Measurements from ENCODE around the gene RBM12.

DNA sequence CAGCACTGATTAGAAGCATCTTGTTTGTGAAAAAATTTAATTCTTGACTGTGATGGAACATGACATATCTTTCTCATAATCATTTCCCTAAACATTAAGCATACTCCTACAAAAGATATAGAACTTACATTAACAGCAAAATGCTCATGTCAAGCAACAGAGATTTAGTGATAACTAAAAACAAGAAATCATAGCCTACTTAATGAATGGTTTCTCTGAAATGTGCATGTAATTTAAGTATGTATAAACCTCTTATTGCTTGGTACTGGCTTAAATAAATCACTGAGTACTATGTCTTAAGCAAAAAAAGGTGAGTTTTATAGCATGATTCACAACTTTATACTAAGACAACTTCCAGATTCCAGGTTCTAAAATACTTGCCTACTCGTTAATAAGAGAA is 43.8 kb upstream of the RBM12 start:
- TF ChIP-seq, protein P1, sequence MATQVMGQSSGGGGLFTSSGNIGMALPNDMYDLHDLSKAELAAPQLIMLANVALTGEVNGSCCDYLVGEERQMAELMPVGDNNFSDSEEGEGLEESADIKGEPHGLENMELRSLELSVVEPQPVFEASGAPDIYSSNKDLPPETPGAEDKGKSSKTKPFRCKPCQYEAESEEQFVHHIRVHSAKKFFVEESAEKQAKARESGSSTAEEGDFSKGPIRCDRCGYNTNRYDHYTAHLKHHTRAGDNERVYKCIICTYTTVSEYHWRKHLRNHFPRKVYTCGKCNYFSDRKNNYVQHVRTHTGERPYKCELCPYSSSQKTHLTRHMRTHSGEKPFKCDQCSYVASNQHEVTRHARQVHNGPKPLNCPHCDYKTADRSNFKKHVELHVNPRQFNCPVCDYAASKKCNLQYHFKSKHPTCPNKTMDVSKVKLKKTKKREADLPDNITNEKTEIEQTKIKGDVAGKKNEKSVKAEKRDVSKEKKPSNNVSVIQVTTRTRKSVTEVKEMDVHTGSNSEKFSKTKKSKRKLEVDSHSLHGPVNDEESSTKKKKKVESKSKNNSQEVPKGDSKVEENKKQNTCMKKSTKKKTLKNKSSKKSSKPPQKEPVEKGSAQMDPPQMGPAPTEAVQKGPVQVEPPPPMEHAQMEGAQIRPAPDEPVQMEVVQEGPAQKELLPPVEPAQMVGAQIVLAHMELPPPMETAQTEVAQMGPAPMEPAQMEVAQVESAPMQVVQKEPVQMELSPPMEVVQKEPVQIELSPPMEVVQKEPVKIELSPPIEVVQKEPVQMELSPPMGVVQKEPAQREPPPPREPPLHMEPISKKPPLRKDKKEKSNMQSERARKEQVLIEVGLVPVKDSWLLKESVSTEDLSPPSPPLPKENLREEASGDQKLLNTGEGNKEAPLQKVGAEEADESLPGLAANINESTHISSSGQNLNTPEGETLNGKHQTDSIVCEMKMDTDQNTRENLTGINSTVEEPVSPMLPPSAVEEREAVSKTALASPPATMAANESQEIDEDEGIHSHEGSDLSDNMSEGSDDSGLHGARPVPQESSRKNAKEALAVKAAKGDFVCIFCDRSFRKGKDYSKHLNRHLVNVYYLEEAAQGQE (tag by site-specific recombination; IDR thresholded peaks at IDR 0.05): no peak
- TF ChIP-seq ZNF169 (tag by site-specific recombination; IDR thresholded peaks at IDR 0.05) (no peak), TRIM28 (IDR thresholded peaks at IDR 0.05; ENCODE audit: borderline replicate concordance, low read length) (no peak), ZNF747 (tag by site-specific recombination; IDR thresholded peaks at IDR 0.05) (no peak), TCF7L2 (IDR thresholded peaks at IDR 0.05; ENCODE audit: borderline replicate concordance, low read depth, low read length) (no peak), HOXA7 (CRISPR knock-in tag; IDR thresholded peaks at IDR 0.05; ENCODE audit: borderline replicate concordance) (no peak), BCL11A (tag by site-specific recombination; IDR thresholded peaks at IDR 0.05; ENCODE audit: low read depth) (no peak), ZNF133 (tag by site-specific recombination; IDR thresholded peaks at IDR 0.05) (no peak), MEIS1 (CRISPR knock-in tag; IDR thresholded peaks at IDR 0.05; ENCODE audit: borderline replicate concordance) (no peak), ZFP37 (tag by site-specific recombination; IDR thresholded peaks at IDR 0.05) (no peak)
- TF ChIP-seq, protein P2, sequence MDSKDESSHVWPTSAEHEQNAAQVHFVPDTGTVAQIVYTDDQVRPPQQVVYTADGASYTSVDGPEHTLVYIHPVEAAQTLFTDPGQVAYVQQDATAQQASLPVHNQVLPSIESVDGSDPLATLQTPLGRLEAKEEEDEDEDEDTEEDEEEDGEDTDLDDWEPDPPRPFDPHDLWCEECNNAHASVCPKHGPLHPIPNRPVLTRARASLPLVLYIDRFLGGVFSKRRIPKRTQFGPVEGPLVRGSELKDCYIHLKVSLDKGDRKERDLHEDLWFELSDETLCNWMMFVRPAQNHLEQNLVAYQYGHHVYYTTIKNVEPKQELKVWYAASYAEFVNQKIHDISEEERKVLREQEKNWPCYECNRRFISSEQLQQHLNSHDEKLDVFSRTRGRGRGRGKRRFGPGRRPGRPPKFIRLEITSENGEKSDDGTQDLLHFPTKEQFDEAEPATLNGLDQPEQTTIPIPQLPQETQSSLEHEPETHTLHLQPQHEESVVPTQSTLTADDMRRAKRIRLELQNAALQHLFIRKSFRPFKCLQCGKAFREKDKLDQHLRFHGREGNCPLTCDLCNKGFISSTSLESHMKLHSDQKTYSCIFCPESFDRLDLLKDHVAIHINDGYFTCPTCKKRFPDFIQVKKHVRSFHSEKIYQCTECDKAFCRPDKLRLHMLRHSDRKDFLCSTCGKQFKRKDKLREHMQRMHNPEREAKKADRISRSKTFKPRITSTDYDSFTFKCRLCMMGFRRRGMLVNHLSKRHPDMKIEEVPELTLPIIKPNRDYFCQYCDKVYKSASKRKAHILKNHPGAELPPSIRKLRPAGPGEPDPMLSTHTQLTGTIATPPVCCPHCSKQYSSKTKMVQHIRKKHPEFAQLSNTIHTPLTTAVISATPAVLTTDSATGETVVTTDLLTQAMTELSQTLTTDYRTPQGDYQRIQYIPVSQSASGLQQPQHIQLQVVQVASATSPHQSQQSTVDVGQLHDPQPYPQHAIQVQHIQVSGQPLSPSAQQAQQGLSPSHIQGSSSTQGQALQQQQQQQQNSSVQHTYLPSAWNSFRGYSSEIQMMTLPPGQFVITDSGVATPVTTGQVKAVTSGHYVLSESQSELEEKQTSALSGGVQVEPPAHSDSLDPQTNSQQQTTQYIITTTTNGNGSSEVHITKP (tag by site-specific recombination; IDR thresholded peaks at IDR 0.05): no peak
- TF ChIP-seq, protein P3, sequence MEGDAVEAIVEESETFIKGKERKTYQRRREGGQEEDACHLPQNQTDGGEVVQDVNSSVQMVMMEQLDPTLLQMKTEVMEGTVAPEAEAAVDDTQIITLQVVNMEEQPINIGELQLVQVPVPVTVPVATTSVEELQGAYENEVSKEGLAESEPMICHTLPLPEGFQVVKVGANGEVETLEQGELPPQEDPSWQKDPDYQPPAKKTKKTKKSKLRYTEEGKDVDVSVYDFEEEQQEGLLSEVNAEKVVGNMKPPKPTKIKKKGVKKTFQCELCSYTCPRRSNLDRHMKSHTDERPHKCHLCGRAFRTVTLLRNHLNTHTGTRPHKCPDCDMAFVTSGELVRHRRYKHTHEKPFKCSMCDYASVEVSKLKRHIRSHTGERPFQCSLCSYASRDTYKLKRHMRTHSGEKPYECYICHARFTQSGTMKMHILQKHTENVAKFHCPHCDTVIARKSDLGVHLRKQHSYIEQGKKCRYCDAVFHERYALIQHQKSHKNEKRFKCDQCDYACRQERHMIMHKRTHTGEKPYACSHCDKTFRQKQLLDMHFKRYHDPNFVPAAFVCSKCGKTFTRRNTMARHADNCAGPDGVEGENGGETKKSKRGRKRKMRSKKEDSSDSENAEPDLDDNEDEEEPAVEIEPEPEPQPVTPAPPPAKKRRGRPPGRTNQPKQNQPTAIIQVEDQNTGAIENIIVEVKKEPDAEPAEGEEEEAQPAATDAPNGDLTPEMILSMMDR (tag by site-specific recombination; IDR thresholded peaks at IDR 0.05): no peak

All from HEK293 (cell line).